ENCODE data around the gene GJB3. TPM values are rescaled to one million over a fixed set of nuclear protein-coding genes. Genes with fewer than 3 reads are reported as not detected.
"Not testable (repeated sequence)": the region's sequence is repeated elsewhere in the genome, so short reads cannot be mapped to it uniquely, and the experiment has no call there.

The GJB3 gene
- total RNA-seq (2.2 TPM), polyA plus RNA-seq (2.1 TPM)

DNA sequence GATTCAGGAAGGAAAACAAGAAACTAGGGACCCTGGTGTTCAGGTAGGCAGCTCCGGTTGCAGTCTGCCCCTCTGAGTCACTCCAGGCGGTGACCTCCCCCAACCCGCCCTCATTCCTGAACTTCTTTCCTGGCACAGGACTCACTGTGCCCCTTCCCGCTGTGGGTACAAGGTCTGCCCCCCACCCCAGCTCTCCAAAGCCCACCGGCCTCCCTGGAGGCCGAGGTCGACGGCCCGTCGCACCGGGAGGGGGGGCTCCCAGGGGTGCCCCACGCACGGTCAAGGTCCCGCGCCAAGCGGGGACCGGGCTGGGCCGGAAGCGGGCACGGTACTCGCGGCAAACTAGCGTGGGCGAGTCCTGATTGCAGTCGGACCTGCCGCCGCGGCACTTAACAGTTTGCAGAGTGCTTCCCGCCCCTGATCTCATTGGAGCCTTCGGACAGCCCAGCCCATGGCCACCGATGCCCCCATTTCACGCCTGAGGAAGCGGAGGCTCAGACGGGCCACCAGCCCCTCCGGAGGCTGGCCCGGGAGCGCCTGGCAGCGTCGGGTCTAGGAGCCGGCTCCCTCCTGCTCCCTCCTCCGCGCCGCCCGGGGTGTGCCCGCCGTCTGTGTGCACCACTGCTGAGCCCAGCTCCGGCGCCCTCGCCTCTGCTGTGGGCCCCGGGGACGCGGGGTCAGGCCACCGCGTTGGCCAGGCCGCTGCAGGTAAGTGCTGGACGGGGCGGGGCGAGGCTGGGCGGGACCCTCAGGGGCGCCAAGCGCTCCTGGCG is at the start of gene GJB3:
Gene GJB3 (plus strand): TSS at position 144 of the 773 bp plus-strand sequence. CDS start 3,549 bp downstream, outside the sequence.
- Histone ChIP-seq H3K4me3 (ENCODE audit: low read depth, low read length) (peak within 1 kb of the TSS; percentile 38), H3K36me3 (ENCODE audit: insufficient read depth) (no peaks in the 10 kb centered on the region), H3K27ac (ENCODE audit: low read depth) (peak within 1 kb of the TSS; percentile 75), H3K4me1 (ENCODE audit: insufficient read depth) (no peaks in the 10 kb centered on the region)
- DNase-seq (ENCODE audit: extremely low spot score), result no peak
- WGBS, result 2% methylated on average over 62 of the region's 62 CpGs

GRCh38 chr1:34732831-34733230 is 48.2 kb upstream of the GJB3 start:
- not testable (repeated sequence) for DNase-seq (ENCODE audit: extremely low spot score); H3K4me1 ChIP-seq (ENCODE audit: insufficient read depth); H3K4me3 ChIP-seq (ENCODE audit: low read depth, low read length); H3K27ac ChIP-seq (ENCODE audit: low read depth); H3K36me3 ChIP-seq (ENCODE audit: insufficient read depth)
- 56% methylated on average over 7 of the region's 7 CpGs for WGBS

- H3K36me3 ChIP-seq (ENCODE audit: insufficient read depth), result no peaks in the 10 kb centered on the region
- H3K4me1 ChIP-seq (ENCODE audit: insufficient read depth), result no peaks in the 10 kb centered on the region
- no peak for DNase-seq (ENCODE audit: extremely low spot score)
- WGBS, result 83% methylated on average over 10 of the region's 10 CpGs
- no peak overlapping the region for H3K4me3 ChIP-seq (ENCODE audit: low read depth, low read length)
- H3K27ac ChIP-seq (ENCODE audit: low read depth), result no peak overlapping the region
Measured at GRCh38 chr1:34736692-34737091, 44.3 kb upstream of the GJB3 start.

DNA sequence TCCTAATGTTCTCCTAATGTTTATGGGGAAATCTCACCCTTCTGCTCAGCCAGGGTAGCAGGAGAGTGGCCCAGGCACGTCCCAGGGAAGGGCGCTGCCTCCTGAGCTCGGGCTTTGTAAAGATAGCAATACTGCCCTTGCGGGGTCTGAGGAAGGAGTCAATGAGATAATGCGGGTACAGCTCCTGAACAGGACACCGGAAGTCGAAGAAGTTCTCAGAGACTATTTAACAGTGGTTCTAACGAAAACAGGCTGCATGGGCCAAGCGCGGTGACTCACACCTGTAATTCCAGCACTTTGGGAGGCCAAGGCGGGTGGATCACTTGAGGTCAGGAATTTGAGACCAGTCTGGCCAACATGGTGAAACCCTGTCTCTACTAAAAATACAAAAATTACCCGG is 43.8 kb upstream of the GJB3 start:
- DNase-seq (ENCODE audit: extremely low spot score); H3K36me3 ChIP-seq (ENCODE audit: insufficient read depth); H3K4me1 ChIP-seq (ENCODE audit: insufficient read depth); H3K4me3 ChIP-seq (ENCODE audit: low read depth, low read length); H3K27ac ChIP-seq (ENCODE audit: low read depth): not testable (repeated sequence)
- 88% methylated on average over 12 of the region's 12 CpGs for WGBS

- Histone ChIP-seq H3K4me1 (ENCODE audit: insufficient read depth) (no peaks in the 10 kb centered on the region), H3K27ac (ENCODE audit: low read depth) (no peak overlapping the region), H3K4me3 (ENCODE audit: low read depth, low read length) (no peak overlapping the region), H3K36me3 (ENCODE audit: insufficient read depth) (no peaks in the 10 kb centered on the region)
- WGBS, result 69% methylated on average over 3 of the region's 3 CpGs
- no peak for DNase-seq (ENCODE audit: extremely low spot score)
Measured at GRCh38 chr1:34739613-34740012, 41.4 kb upstream of the GJB3 start.

- 49% methylated on average over 18 of the region's 18 CpGs for WGBS
- no peak overlapping the region for H3K4me3 ChIP-seq (ENCODE audit: low read depth, low read length)
- H3K4me1 ChIP-seq (ENCODE audit: insufficient read depth), result no peaks in the 10 kb centered on the region
- H3K27ac ChIP-seq (ENCODE audit: low read depth), result no peak overlapping the region
- H3K36me3 ChIP-seq (ENCODE audit: insufficient read depth), result no peaks in the 10 kb centered on the region
- DNase-seq (ENCODE audit: extremely low spot score), result no peak
Measured at GRCh38 chr1:34740161-34740868, 40.7 kb upstream of the GJB3 start.

DNA sequence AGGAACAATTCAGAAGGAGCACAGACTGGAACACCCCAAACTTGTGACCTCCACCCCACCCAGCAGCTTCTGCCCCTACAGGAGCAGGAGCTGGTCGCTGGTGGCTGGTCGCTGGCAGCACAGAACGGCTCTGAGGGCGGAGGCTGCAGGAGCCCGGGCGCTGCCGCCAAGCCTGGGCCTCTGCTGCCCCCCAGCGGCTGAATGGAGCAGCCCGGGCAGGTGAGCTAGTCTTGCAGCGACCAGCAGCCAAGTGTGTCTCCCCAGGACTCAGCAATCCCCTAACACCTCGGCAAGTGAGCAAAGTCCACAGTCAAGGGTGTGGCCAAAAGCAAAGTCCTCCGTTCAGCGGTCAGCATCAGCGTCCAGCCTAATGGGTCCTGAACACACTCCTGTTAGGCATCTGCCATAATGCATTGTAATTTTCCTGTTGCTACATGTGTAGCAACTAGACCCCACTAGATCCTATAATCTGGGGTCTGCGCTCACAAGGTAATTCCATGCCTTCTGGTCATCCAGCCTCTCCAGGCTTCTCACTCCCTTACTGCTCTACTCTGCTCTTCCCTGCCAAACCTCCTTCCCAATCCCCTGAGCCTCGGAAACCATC is 38.2 kb upstream of the GJB3 start:
- Histone ChIP-seq H3K27ac (ENCODE audit: low read depth) (no peak overlapping the region), H3K4me3 (ENCODE audit: low read depth, low read length) (no peak overlapping the region), H3K36me3 (ENCODE audit: insufficient read depth) (no peaks in the 10 kb centered on the region), H3K4me1 (ENCODE audit: insufficient read depth) (no peaks in the 10 kb centered on the region)
- 13% methylated on average over 16 of the region's 16 CpGs for WGBS
- DNase-seq (ENCODE audit: extremely low spot score), result no peak

DNA sequence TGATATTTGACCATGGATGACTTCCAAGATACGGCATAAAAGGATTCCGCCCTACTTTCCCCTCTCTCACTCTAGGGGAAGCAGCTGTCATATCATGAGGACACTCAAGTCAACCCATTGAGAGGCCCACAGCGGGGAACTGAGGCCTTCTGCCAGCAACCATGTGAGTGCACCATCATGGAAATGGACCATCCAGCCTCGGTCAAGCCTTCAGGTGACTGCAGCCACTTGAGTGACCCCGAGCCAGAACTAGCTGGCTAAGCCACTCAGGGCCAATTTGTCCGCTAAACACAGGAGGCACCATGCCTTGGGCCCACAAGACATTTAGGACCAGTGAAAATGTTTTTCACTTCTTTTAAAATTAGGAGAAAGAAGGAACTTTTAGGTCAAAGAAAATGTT is 37.2 kb upstream of the GJB3 start:
- Histone ChIP-seq H3K27ac (ENCODE audit: low read depth) (no peak overlapping the region), H3K4me3 (ENCODE audit: low read depth, low read length) (no peak overlapping the region), H3K36me3 (ENCODE audit: insufficient read depth) (no peaks in the 10 kb centered on the region), H3K4me1 (ENCODE audit: insufficient read depth) (no peaks in the 10 kb centered on the region)
- 77% methylated on average over 6 of the region's 6 CpGs for WGBS
- no peak for DNase-seq (ENCODE audit: extremely low spot score)

DNA sequence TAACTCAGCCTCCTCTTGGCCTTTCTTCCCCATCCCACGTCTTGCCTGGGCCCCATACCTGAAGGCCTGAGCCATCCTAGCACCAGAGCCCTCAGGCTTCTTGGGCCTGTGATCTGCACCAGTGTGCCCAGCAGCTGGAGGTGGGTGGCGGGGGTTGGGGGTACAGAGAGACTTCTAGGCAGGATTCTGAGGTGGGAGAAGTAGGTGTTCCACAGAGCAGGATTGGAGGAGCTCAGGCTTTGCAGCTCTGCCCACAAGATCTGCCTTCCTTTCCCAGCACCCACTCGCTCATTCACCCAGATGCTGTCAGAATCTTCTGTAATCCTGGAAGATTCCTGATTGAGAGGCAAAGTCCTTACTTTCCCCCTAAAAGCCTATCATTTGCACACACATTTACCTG is 36.2 kb upstream of the GJB3 start:
- no peak for DNase-seq (ENCODE audit: extremely low spot score)
- Histone ChIP-seq H3K27ac (ENCODE audit: low read depth) (no peak overlapping the region), H3K4me3 (ENCODE audit: low read depth, low read length) (no peak overlapping the region), H3K4me1 (ENCODE audit: insufficient read depth) (no peaks in the 10 kb centered on the region), H3K36me3 (ENCODE audit: insufficient read depth) (no peaks in the 10 kb centered on the region)
- WGBS, result 72% methylated on average over 3 of the region's 3 CpGs

GRCh38 chr1:34745666-34746065 is 35.3 kb upstream of the GJB3 start:
- Histone ChIP-seq H3K27ac (ENCODE audit: low read depth) (no peak overlapping the region), H3K36me3 (ENCODE audit: insufficient read depth) (no peaks in the 10 kb centered on the region), H3K4me3 (ENCODE audit: low read depth, low read length) (no peak overlapping the region), H3K4me1 (ENCODE audit: insufficient read depth) (no peaks in the 10 kb centered on the region)
- DNase-seq (ENCODE audit: extremely low spot score), result no peak
- WGBS, result 83% methylated on average over 5 of the region's 5 CpGs

DNA sequence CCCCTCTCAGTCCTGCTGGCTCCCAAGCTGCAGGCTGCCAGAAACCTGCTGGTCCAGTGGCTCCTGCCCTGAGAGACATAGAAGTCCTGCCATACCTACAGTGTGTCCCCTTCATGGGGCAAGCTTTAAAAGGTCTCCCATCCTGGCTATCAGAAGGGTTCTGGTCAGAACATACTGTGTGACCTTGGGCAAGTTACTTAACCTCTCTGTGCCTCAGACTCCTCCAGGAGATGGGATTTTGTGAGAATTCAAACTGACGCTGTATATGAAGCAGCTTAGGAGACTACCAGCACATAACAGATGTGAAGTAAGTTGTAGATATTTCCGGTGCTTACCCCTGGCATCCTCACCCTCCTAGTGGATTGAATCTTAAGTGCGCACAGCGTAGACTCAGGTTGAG is 34.9 kb upstream of the GJB3 start:
- no peak overlapping the region for H3K27ac ChIP-seq (ENCODE audit: low read depth)
- WGBS, result 88% methylated on average over 4 of the region's 4 CpGs
- H3K4me3 ChIP-seq (ENCODE audit: low read depth, low read length), result no peak overlapping the region
- H3K36me3 ChIP-seq (ENCODE audit: insufficient read depth), result no peaks in the 10 kb centered on the region
- no peaks in the 10 kb centered on the region for H3K4me1 ChIP-seq (ENCODE audit: insufficient read depth)
- no peak for DNase-seq (ENCODE audit: extremely low spot score)

GRCh38 chr1:34746785-34747637 is 34.0 kb upstream of the GJB3 start:
- 54% methylated on average over 18 of the region's 18 CpGs for WGBS
- no peak for DNase-seq (ENCODE audit: extremely low spot score)
- Histone ChIP-seq H3K27ac (ENCODE audit: low read depth) (no peak overlapping the region), H3K36me3 (ENCODE audit: insufficient read depth) (no peaks in the 10 kb centered on the region), H3K4me1 (ENCODE audit: insufficient read depth) (no peaks in the 10 kb centered on the region), H3K4me3 (ENCODE audit: low read depth, low read length) (no peak overlapping the region)

DNA sequence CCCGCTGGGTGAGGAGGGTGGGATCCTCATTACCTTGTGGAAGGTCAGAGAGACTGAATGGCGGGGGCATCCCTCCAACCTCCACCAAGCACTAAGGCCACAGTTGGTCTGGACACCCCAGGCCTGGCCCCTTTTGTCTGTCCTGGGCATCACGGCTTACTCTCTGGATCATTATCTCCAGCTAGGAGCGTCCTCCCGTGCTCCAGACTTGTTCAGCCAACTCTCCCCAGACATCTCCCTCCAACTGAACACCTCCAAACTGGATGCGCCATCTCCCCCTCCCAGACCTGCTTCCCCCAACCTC is 33.4 kb upstream of the GJB3 start:
- no peaks in the 10 kb centered on the region for H3K4me1 ChIP-seq (ENCODE audit: insufficient read depth)
- WGBS, result 50% methylated on average over 6 of the region's 6 CpGs
- H3K27ac ChIP-seq (ENCODE audit: low read depth), result no peak overlapping the region
- DNase-seq (ENCODE audit: extremely low spot score), result no peak
- H3K36me3 ChIP-seq (ENCODE audit: insufficient read depth), result no peaks in the 10 kb centered on the region
- no peak overlapping the region for H3K4me3 ChIP-seq (ENCODE audit: low read depth, low read length)
